NB4 (cell line): ENCODE data around the gene OSBP2.

ENCODE experiments used
- MYC ChIP-seq: IDR thresholded peaks from 2 replicates; pipeline ENCODE4 v1.6.1; 2011; ENCODE audit warnings: low read depth, low read length
- POLR2A ChIP-seq: IDR thresholded peaks from 2 replicates; pipeline ENCODE4 v1.6.1; 2011; ENCODE audit warnings: mild to moderate bottlenecking; ENCODE audit not compliant: insufficient read length; ENCODE audit errors: extremely low read depth
- TF ChIP-seq, protein P1 (sequence below): IDR thresholded peaks from one replicate; pipeline ENCODE4 v1.5.1; 2012; ENCODE audit warnings: low read depth, low read length
- TF ChIP-seq, protein P2 (sequence below): IDR thresholded peaks from 2 replicates; pipeline ENCODE4 v1.6.1; 2011; ENCODE audit warnings: low read depth, low read length

DNA sequence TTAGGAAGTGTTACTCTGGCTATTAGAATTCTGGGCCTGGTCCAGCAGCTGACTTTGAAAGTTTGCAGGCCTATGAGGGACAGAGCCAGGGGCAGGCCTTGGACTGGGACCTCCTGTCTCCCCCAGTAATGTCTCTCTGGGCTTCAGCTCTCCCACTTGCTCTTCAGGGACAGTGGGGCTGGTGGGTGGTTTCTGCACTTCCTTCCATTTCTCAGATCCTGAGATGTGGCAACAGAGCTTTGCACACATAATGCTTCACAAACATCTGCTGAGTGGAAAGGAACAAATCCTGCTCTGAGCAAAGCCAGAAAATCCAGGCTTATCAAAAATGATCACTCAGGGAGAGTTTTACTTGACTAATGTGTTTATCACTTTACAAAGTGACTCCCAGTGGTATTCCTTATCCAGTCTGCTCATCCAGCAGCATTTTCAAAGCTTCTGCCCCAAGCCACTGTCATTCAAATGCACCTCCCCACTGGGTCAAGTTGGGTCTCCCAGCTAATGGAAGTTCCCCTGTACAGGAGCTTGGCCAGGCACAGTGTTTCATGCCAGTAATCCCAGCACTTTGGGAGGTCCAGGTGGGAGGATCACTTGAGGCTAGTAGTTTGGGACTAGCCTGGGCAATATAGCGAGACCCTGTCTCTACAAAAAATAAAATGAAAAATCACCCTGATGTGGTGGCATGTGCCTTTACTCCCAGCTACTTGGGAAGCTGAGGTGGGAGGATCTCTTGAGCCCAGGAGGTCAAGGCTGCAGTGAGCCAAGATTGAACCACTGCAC is 13.5 kb upstream of the OSBP2 start:
- TF ChIP-seq POLR2A, result no peak
- TF ChIP-seq, protein P1, sequence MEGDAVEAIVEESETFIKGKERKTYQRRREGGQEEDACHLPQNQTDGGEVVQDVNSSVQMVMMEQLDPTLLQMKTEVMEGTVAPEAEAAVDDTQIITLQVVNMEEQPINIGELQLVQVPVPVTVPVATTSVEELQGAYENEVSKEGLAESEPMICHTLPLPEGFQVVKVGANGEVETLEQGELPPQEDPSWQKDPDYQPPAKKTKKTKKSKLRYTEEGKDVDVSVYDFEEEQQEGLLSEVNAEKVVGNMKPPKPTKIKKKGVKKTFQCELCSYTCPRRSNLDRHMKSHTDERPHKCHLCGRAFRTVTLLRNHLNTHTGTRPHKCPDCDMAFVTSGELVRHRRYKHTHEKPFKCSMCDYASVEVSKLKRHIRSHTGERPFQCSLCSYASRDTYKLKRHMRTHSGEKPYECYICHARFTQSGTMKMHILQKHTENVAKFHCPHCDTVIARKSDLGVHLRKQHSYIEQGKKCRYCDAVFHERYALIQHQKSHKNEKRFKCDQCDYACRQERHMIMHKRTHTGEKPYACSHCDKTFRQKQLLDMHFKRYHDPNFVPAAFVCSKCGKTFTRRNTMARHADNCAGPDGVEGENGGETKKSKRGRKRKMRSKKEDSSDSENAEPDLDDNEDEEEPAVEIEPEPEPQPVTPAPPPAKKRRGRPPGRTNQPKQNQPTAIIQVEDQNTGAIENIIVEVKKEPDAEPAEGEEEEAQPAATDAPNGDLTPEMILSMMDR, result no peak
- TF ChIP-seq, protein P2, sequence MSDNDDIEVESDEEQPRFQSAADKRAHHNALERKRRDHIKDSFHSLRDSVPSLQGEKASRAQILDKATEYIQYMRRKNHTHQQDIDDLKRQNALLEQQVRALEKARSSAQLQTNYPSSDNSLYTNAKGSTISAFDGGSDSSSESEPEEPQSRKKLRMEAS, result no peak
- TF ChIP-seq MYC, result no peak
